Ishikawa (cell line): Measurements from ENCODE around the gene ASIP.

ENCODE experiments used
- CEBPB ChIP-seq: IDR thresholded peaks from 2 replicates; pipeline ENCODE4 v1.6.1; 2012
- CREB1 ChIP-seq: IDR thresholded peaks from 2 replicates; pipeline ENCODE4 v1.6.1; 2012; ENCODE audit warnings: low read depth
- EGR1 ChIP-seq: IDR thresholded peaks from 2 replicates; pipeline ENCODE4 v1.6.1; 2012
- EP300 ChIP-seq: IDR thresholded peaks from 2 replicates; pipeline ENCODE4 v1.6.1; 2012; ENCODE audit warnings: borderline replicate concordance
- FOXM1 ChIP-seq: IDR thresholded peaks from 2 replicates; pipeline ENCODE4 v1.6.1; 2012; ENCODE audit warnings: low read depth, borderline replicate concordance
- MAX ChIP-seq: IDR thresholded peaks from 2 replicates; pipeline ENCODE4 v1.6.1; 2012
- NFIC ChIP-seq: IDR thresholded peaks from 2 replicates; pipeline ENCODE4 v1.6.1; 2012
- RAD21 ChIP-seq: IDR thresholded peaks from 2 replicates; pipeline ENCODE4 v1.6.1; 2012; ENCODE audit warnings: low read depth
- REST ChIP-seq: IDR thresholded peaks from 2 replicates; pipeline ENCODE4 v1.6.1; 2012; ENCODE audit warnings: low read depth, mild to moderate bottlenecking
- TAF1 ChIP-seq: IDR thresholded peaks from 2 replicates; pipeline ENCODE4 v1.6.1; 2012; ENCODE audit warnings: low read depth, mild to moderate bottlenecking
- TCF12 ChIP-seq: IDR thresholded peaks from 2 replicates; pipeline ENCODE4 v1.6.1; 2012; ENCODE audit warnings: low read depth
- TEAD4 ChIP-seq: IDR thresholded peaks from 2 replicates; pipeline ENCODE4 v1.6.1; 2012
- USF1 ChIP-seq: IDR thresholded peaks from 2 replicates; pipeline ENCODE4 v1.6.1; 2012
- YY1 ChIP-seq: IDR thresholded peaks from 2 replicates; pipeline ENCODE4 v1.6.1; 2012; ENCODE audit warnings: low read depth
- ZBTB7A ChIP-seq: IDR thresholded peaks from 2 replicates; pipeline ENCODE4 v1.6.1; 2012; ENCODE audit warnings: low read depth

The ASIP gene

GRCh38 chr20:34294563-34294962, 53.3 kb downstream of the ASIP start:
- TF ChIP-seq NFIC (no peak), CREB1 (no peak), MAX (no peak), EP300 (no peak), RAD21 (no peak), ZBTB7A (no peak), CEBPB (no peak), TEAD4 (no peak), YY1 (no peak), REST (no peak), USF1 (no peak), FOXM1 (no peak), EGR1 (no peak), TAF1 (no peak), TCF12 (no peak)

GRCh38 chr20:34295284-34295683, 54.1 kb downstream of the ASIP start:
- TF ChIP-seq TCF12 (no peak), CREB1 (no peak), RAD21 (no peak), REST (no peak), ZBTB7A (no peak), NFIC (no peak), TEAD4 (no peak), MAX (no peak), EGR1 (no peak), YY1 (no peak), TAF1 (no peak), EP300 (no peak), CEBPB (no peak), USF1 (no peak), FOXM1 (no peak)

- TF ChIP-seq TCF12 (no peak), FOXM1 (no peak), TEAD4 (no peak), YY1 (no peak), EGR1 (no peak), CREB1 (no peak), NFIC (no peak), ZBTB7A (no peak), TAF1 (no peak)
These were observed 55.2 kb downstream of the ASIP start for GRCh38 chr20:34296468-34296867.

GRCh38 chr20:34299556-34300255, 58.5 kb downstream of the ASIP start:
- TF ChIP-seq CEBPB, result no peak
- TF ChIP-seq YY1, result no peak
- no peak for TF ChIP-seq EGR1
- no peak for TF ChIP-seq ZBTB7A
- TF ChIP-seq FOXM1, result no peak
- no peak for TF ChIP-seq TEAD4
- no peak for TF ChIP-seq NFIC
- no peak for TF ChIP-seq TCF12
- TF ChIP-seq USF1, result no peak
- TF ChIP-seq MAX, result no peak
- TF ChIP-seq RAD21, result no peak
